HepG2 (cell line): ENCODE measurements around the gene NMT2. TPM values are rescaled to one million over a fixed set of nuclear protein-coding genes. Genes with fewer than 3 reads are reported as not detected.

Experiments
- BRF2 ChIP-seq: sonication (generic); formaldehyde crosslinking; IDR thresholded peaks from 2 replicates; pipeline ENCODE4 v1.8.1; 2022; ENCODE audit warnings: mild to moderate bottlenecking, missing genetic modification reagents
- CEBPG ChIP-seq: IDR thresholded peaks from 2 replicates; pipeline ENCODE4 v1.6.1; 2016
- FOXP4 ChIP-seq: sonication (generic); formaldehyde crosslinking; IDR thresholded peaks from 2 replicates; pipeline ENCODE4 v1.4.0; 2020; ENCODE audit warnings: missing genetic modification reagents
- HNF4G ChIP-seq, 2 experiments: sonication (generic) in 1 of 2; formaldehyde crosslinking in 1 of 2; IDR thresholded peaks; 2 replicates each; pipeline versions ENCODE4 v1.4.0 to v1.6.1; 2011 to 2020; ENCODE audit warnings: borderline replicate concordance in 2 of 2, low read depth in 2 of 2, mild to moderate bottlenecking in 2 of 2, low read length in 1 of 2, missing genetic modification reagents in 1 of 2, moderate library complexity in 1 of 2
- KLF12 ChIP-seq: sonication (generic); formaldehyde crosslinking; IDR thresholded peaks from 2 replicates; pipeline ENCODE4 v1.4.0; 2020; ENCODE audit warnings: missing genetic modification reagents, borderline replicate concordance
- NFIB ChIP-seq: sonication (generic); formaldehyde crosslinking; IDR thresholded peaks from 2 replicates; pipeline ENCODE4 v1.9.0; 2021; ENCODE audit warnings: missing genetic modification reagents, mild to moderate bottlenecking, borderline replicate concordance
- NPAS2 ChIP-seq: sonication (generic); formaldehyde crosslinking; IDR thresholded peaks from 2 replicates; pipeline ENCODE4 v1.8.0; 2022; ENCODE audit warnings: mild to moderate bottlenecking, missing genetic modification reagents, borderline replicate concordance
- POLR2G ChIP-seq: fragments of 200-400 bp; formaldehyde crosslinking; IDR thresholded peaks from 2 replicates; pipeline ENCODE4 v1.6.1; 2018; ENCODE audit warnings: mild to moderate bottlenecking, low read depth, low read length, moderate library complexity
- THRA ChIP-seq: sonication (generic); formaldehyde crosslinking; IDR thresholded peaks from 2 replicates; pipeline ENCODE4 v1.4.0; 2020; ENCODE audit warnings: missing genetic modification reagents, borderline replicate concordance
- ZBTB4 ChIP-seq: sonication (generic); formaldehyde crosslinking; IDR thresholded peaks from 2 replicates; pipeline ENCODE4 v1.4.0; 2020; ENCODE audit warnings: missing genetic modification reagents, mild to moderate bottlenecking, borderline replicate concordance
- ZBTB43 ChIP-seq: sonication (generic); formaldehyde crosslinking; conservative IDR thresholded peaks from 2 replicates; pipeline ENCODE4 v1.4.0; 2020; ENCODE audit warnings: missing genetic modification reagents
- ZC3H13 ChIP-seq: sonication (generic); formaldehyde crosslinking; IDR thresholded peaks from 2 replicates; pipeline ENCODE4 v1.8.1; 2023; ENCODE audit warnings: mild to moderate bottlenecking, missing genetic modification reagents, moderate library complexity
- ZFX ChIP-seq: sonication (generic); formaldehyde crosslinking; IDR thresholded peaks from 2 replicates; pipeline ENCODE4 v1.4.0; 2020; ENCODE audit warnings: mild to moderate bottlenecking, low read depth, missing genetic modification reagents, moderate library complexity
- ZFYVE20 ChIP-seq: sonication (generic); formaldehyde crosslinking; IDR thresholded peaks from 2 replicates; pipeline ENCODE4 v1.8.0; 2023; ENCODE audit warnings: low read depth, mild to moderate bottlenecking, moderate library complexity, missing genetic modification reagents, borderline replicate concordance
- ZNF136 ChIP-seq: sonication (generic); formaldehyde crosslinking; IDR thresholded peaks from 2 replicates; pipeline ENCODE4 v1.8.1; 2022; ENCODE audit warnings: low read depth, mild to moderate bottlenecking, moderate library complexity, missing genetic modification reagents
- ZNF205 ChIP-seq: IDR thresholded peaks from 2 replicates; pipeline ENCODE4 v1.6.1; 2018; ENCODE audit warnings: missing biosample characterization, missing genetic modification reagents
- ZNF329 ChIP-seq: sonication (generic); formaldehyde crosslinking; IDR thresholded peaks from 2 replicates; pipeline ENCODE4 v1.9.0; 2021; ENCODE audit warnings: low read depth, mild to moderate bottlenecking, missing genetic modification reagents
- ZNF564 ChIP-seq: sonication (generic); formaldehyde crosslinking; IDR thresholded peaks from 2 replicates; pipeline ENCODE4 v1.8.1; 2023; ENCODE audit warnings: mild to moderate bottlenecking, missing genetic modification reagents
- polyA plus RNA-seq, 8 experiments: library from polyadenylated mRNA; depleted of rRNA in 3 of 8; stranded (reverse) in 7 of 8; unstranded in 1 of 8; fragments of >200 nt; fragmentation: Illumina TruSeq in 4 of 8; extraction: Trizol in 4 of 8; gene quantifications; 2 replicates each; pipeline versions ENCODE4 v1.2.1 to v1.2.3, GENCODE V29; 2011 to 2016; ENCODE audit warnings: low read depth in 4 of 8, missing spikeins in 1 of 8, mixed read lengths in 1 of 8; ENCODE audit not compliant: insufficient read depth in 1 of 8
- total RNA-seq, 5 experiments: library from RNA; depleted of rRNA; stranded (reverse); fragments of >200 nt; fragmentation: Illumina TruSeq; extraction: Trizol; gene quantifications; 2 replicates each; pipeline ENCODE4 v1.2.3, GENCODE V29; 2016; ENCODE audit warnings: low read depth in 1 of 5

NMT2 gene
- total and polyA plus RNA-seq, 2 of the 13 experiments (the other 11 are each of a cell fraction or from before 2014, with no cell fraction given): 10.1 to 23.8 TPM

GRCh38 chr10:15167411-15168290, 842 bp downstream of the NMT2 start (continued):
- no peak for TF ChIP-seq ZNF564 (CRISPR knock-in tag)
- TF ChIP-seq NFIB (CRISPR knock-in tag): no peak
- TF ChIP-seq ZBTB4 (CRISPR knock-in tag): no peak
- no peak for TF ChIP-seq BRF2 (CRISPR knock-in tag)
- TF ChIP-seq ZBTB43 (CRISPR knock-in tag): no peak
- TF ChIP-seq ZC3H13 (CRISPR knock-in tag): 0 out of 2 replicates have a peak, but pooled peaks have one; percentile 35
- TF ChIP-seq ZNF136 (CRISPR knock-in tag): no peak
- no peak for TF ChIP-seq ZNF329 (CRISPR knock-in tag)
- TF ChIP-seq HNF4G (IDR thresholded peaks at IDR 0.05; ENCODE audit: borderline replicate concordance, low read depth, low read length): no peak
- TF ChIP-seq HNF4G (CRISPR knock-in tag; IDR thresholded peaks at IDR 0.05; ENCODE audit: borderline replicate concordance, low read depth): no peak
- no peak for TF ChIP-seq POLR2G
- TF ChIP-seq NPAS2 (CRISPR knock-in tag): no peak
- 0 out of 2 replicates have a peak, but pooled peaks have one; percentile 16 for TF ChIP-seq KLF12 (CRISPR knock-in tag)
- 0 out of 2 replicates have a peak, but pooled peaks have one; percentile 13 for TF ChIP-seq FOXP4 (CRISPR knock-in tag)
- TF ChIP-seq ZNF205 (CRISPR knock-in tag): no peak
- TF ChIP-seq ZFYVE20 (CRISPR knock-in tag): no peak
- no peak for TF ChIP-seq CEBPG (CRISPR knock-in tag)
- TF ChIP-seq ZFX: peak; percentile 59
- no peak for TF ChIP-seq THRA
